ENCODE results near the gene ALB.
"Not testable (repeated sequence)": the region's sequence is repeated elsewhere in the genome, so short reads cannot be mapped to it uniquely, and the experiment has no call there.

The ALB gene

GRCh38 chr4:73381214-73381613 is 22.9 kb upstream of the ALB start:
- TF ChIP-seq CTCF (conservative IDR thresholded peaks at IDR 0.05; ENCODE audit: low read depth, low read length) = no peak
- no peak overlapping the region for H3K4me3 ChIP-seq (ENCODE audit: low read depth, low read length)
- DNase-seq (ENCODE audit: low read depth) = no peak

- no peak for DNase-seq (ENCODE audit: low read depth)
- no peak overlapping the region for H3K4me3 ChIP-seq (ENCODE audit: low read depth, low read length)
- no peak for TF ChIP-seq CTCF (conservative IDR thresholded peaks at IDR 0.05; ENCODE audit: low read depth, low read length)
These were observed 20.6 kb upstream of the ALB start for GRCh38 chr4:73383452-73383851.

- TF ChIP-seq CTCF (conservative IDR thresholded peaks at IDR 0.05; ENCODE audit: low read depth, low read length) = no peak
- DNase-seq (ENCODE audit: low read depth) = no peak
- H3K4me3 ChIP-seq (ENCODE audit: low read depth, low read length) = no peak overlapping the region
These were observed 16.5 kb upstream of the ALB start for GRCh38 chr4:73387552-73387951.

GRCh38 chr4:73388887-73389286 is 15.2 kb upstream of the ALB start:
- DNase-seq (ENCODE audit: low read depth) = no peak
- no peak overlapping the region for H3K4me3 ChIP-seq (ENCODE audit: low read depth, low read length)
- no peak for TF ChIP-seq CTCF (conservative IDR thresholded peaks at IDR 0.05; ENCODE audit: low read depth, low read length)

- not testable (repeated sequence) for H3K4me3 ChIP-seq (ENCODE audit: low read depth, low read length); DNase-seq (ENCODE audit: low read depth)
These were observed 14.4 kb upstream of the ALB start for GRCh38 chr4:73389663-73390062.

- no peak overlapping the region for H3K4me3 ChIP-seq (ENCODE audit: low read depth, low read length)
- no peak for DNase-seq (ENCODE audit: low read depth)
- TF ChIP-seq CTCF (conservative IDR thresholded peaks at IDR 0.05; ENCODE audit: low read depth, low read length) = no peak
These were observed 12.3 kb upstream of the ALB start for GRCh38 chr4:73391774-73392173.

- H3K4me3 ChIP-seq (ENCODE audit: low read depth, low read length) = no peak overlapping the region
- DNase-seq (ENCODE audit: low read depth) = no peak
- no peak for TF ChIP-seq CTCF (conservative IDR thresholded peaks at IDR 0.05; ENCODE audit: low read depth, low read length)
These were observed 11.2 kb upstream of the ALB start for GRCh38 chr4:73392936-73393335.

GRCh38 chr4:73396304-73396703 is 7.8 kb upstream of the ALB start:
- H3K4me3 ChIP-seq (ENCODE audit: low read depth, low read length) = no peak overlapping the region
- no peak for TF ChIP-seq CTCF (conservative IDR thresholded peaks at IDR 0.05; ENCODE audit: low read depth, low read length)
- DNase-seq (ENCODE audit: low read depth) = no peak

All from choroid plexus epithelial cell (primary cell).